Measurements from ENCODE around the gene ERICH6B. TPM values are rescaled to one million over a fixed set of nuclear protein-coding genes. Genes with fewer than 3 reads are reported as not detected.

Gene ERICH6B
- total RNA-seq, 1 donor from 2014 or later: not detected

- Histone ChIP-seq H3K36me3 (peaks cover 48% of the 10 kb centered on the region), H3K27ac (no peak overlapping the region), H3K4me1 (no peaks in the 10 kb centered on the region), H3K4me3 (no peak overlapping the region), H3K27me3 (ENCODE audit: low read depth) (no peaks in the 10 kb centered on the region), H3K9me3 (no peaks in the 10 kb centered on the region)
- no peak for TF ChIP-seq CTCF (IDR thresholded peaks at IDR 0.05)
- no peak for DNase-seq
- intact Hi-C loops (cut with DNase I): no loop called here
- ATAC-seq: no peak
These were observed 79.3 kb downstream of the ERICH6B start for GRCh38 chr13:45536224-45536623.

- ATAC-seq: no peak
- Histone ChIP-seq H3K9me3 (no peaks in the 10 kb centered on the region), H3K4me3 (no peak overlapping the region), H3K4me1 (no peaks in the 10 kb centered on the region), H3K27me3 (ENCODE audit: low read depth) (no peaks in the 10 kb centered on the region), H3K27ac (no peak overlapping the region), H3K36me3 (peaks cover 63% of the 10 kb centered on the region)
- no peak for DNase-seq
- TF ChIP-seq CTCF (IDR thresholded peaks at IDR 0.05): no peak
- intact Hi-C loops (cut with DNase I): no loop called here
These were observed 80.9 kb downstream of the ERICH6B start for GRCh38 chr13:45534604-45535003.

- Histone ChIP-seq H3K36me3 (peaks cover 74% of the 10 kb centered on the region), H3K27me3 (ENCODE audit: low read depth) (no peaks in the 10 kb centered on the region), H3K9me3 (no peaks in the 10 kb centered on the region), H3K4me3 (no peak overlapping the region), H3K27ac (no peak overlapping the region), H3K4me1 (peaks cover 10% of the 10 kb centered on the region)
- DNase-seq (no peak), ATAC-seq (no peak)
- intact Hi-C loops (cut with DNase I): no loop called here
- TF ChIP-seq CTCF (IDR thresholded peaks at IDR 0.05): no peak
These were observed 85.8 kb downstream of the ERICH6B start for GRCh38 chr13:45529758-45530157.

GRCh38 chr13:45527699-45528462 is 87.7 kb downstream of the ERICH6B start:
- no peaks in the 10 kb centered on the region for H3K27me3 ChIP-seq (ENCODE audit: low read depth)
- H3K4me3 ChIP-seq: no peak overlapping the region
- intact Hi-C loops (cut with DNase I): no loop called here
- H3K27ac ChIP-seq: peak overlapping the region; percentile 50
- peaks cover 68% of the 10 kb centered on the region for H3K36me3 ChIP-seq
- H3K4me1 ChIP-seq: peaks cover 10% of the 10 kb centered on the region
- H3K9me3 ChIP-seq: no peaks in the 10 kb centered on the region
- peak in 1 of 2 donors; percentile 86 for ATAC-seq
- TF ChIP-seq CTCF (IDR thresholded peaks at IDR 0.05): no peak
- DNase-seq: no peak

- H3K27me3 ChIP-seq (ENCODE audit: low read depth): no peaks in the 10 kb centered on the region
- peaks cover 81% of the 10 kb centered on the region for H3K36me3 ChIP-seq
- no peak for DNase-seq
- H3K4me3 ChIP-seq: no peak overlapping the region
- intact Hi-C loops (cut with DNase I): no loop called here
- ATAC-seq: no peak
- no peak overlapping the region for H3K27ac ChIP-seq
- H3K9me3 ChIP-seq: no peaks in the 10 kb centered on the region
- TF ChIP-seq CTCF (IDR thresholded peaks at IDR 0.05): no peak
- H3K4me1 ChIP-seq: peaks cover 6% of the 10 kb centered on the region
These were observed 93.0 kb downstream of the ERICH6B start for GRCh38 chr13:45522571-45522970.

Data from lower lobe of right lung (tissue), 2 donors.